Neural progenitor cell (in vitro differentiated cells): ENCODE data around the gene MDP1. TPM values are rescaled to one million over a fixed set of nuclear protein-coding genes. Genes with fewer than 3 reads are reported as not detected.
"Not testable (repeated sequence)": the region's sequence is repeated elsewhere in the genome, so short reads cannot be mapped to it uniquely, and the experiment has no call there.

ENCODE experiments used
- DNase-seq: peaks from one replicate; pipeline ENCODE4 v3.0.0-alpha.2; 2016; ENCODE audit warnings: low spot score
- H2AFZ ChIP-seq: fragments of 200-600 bp; sonication (generic); replicated peaks from 2 replicates; pipeline ENCODE4 v1.6.1; 2016; ENCODE audit warnings: antibody characterized with exemption
- H3F3A ChIP-seq: fragments of 200-600 bp; sonication (generic); 2 replicates; pipeline ENCODE4 v1.6.1; 2016; ENCODE audit warnings: antibody characterized with exemption, low read depth
- H3K27ac ChIP-seq: fragments of 200-600 bp; sonication (generic); 2 replicates; pipeline ENCODE4 v1.5.1; 2016; ENCODE audit warnings: mild to moderate bottlenecking
- H3K27me3 ChIP-seq: fragments of 200-600 bp; sonication (generic); 2 replicates; pipeline ENCODE4 v1.6.1; 2016; ENCODE audit warnings: mild to moderate bottlenecking, moderate library complexity
- H3K36me3 ChIP-seq: fragments of 200-600 bp; sonication (generic); 2 replicates; pipeline ENCODE4 v1.5.1; 2016
- H3K4me1 ChIP-seq: fragments of 200-600 bp; sonication (generic); 2 replicates; pipeline ENCODE4 v1.6.1; 2016; ENCODE audit warnings: mixed run types
- H3K4me2 ChIP-seq: fragments of 200-600 bp; sonication (generic); 2 replicates; pipeline ENCODE4 v1.6.1; 2016
- H3K4me3 ChIP-seq: fragments of 200-600 bp; sonication (generic); 2 replicates; pipeline ENCODE4 v1.5.1; 2016
- H3K79me2 ChIP-seq: fragments of 200-600 bp; sonication (generic); 2 replicates; pipeline ENCODE4 v1.6.1; 2016; ENCODE audit warnings: low read depth
- H3K9ac ChIP-seq: fragments of 200-600 bp; sonication (generic); 2 replicates; pipeline ENCODE4 v1.6.1; 2016
- H3K9me3 ChIP-seq: fragments of 200-600 bp; sonication (generic); 2 replicates; pipeline ENCODE4 v1.5.1; 2016; ENCODE audit warnings: low read depth
- H4K20me1 ChIP-seq: fragments of 200-600 bp; sonication (generic); 2 replicates; pipeline ENCODE4 v1.6.1; 2016; ENCODE audit warnings: low read depth
- H3K27ac Mint-ChIP-seq: 3 replicates; pipeline ENCODE4 v1.8.0; 2021; ENCODE audit warnings: mixed read lengths
- H3K27me3 Mint-ChIP-seq: 2 replicates; pipeline ENCODE4 v1.8.0; 2022; ENCODE audit warnings: low read depth, mild to moderate bottlenecking, inconsistent platforms, moderate library complexity, mixed read lengths; ENCODE audit not compliant: insufficient read depth
- H3K36me3 Mint-ChIP-seq: 3 replicates; pipeline ENCODE4 v1.8.0; 2021; ENCODE audit warnings: mixed read lengths
- H3K4me1 Mint-ChIP-seq: 3 replicates; pipeline ENCODE4 v1.8.0; 2021; ENCODE audit warnings: mixed read lengths
- H3K4me3 Mint-ChIP-seq: 3 replicates; pipeline ENCODE4 v1.8.0; 2021; ENCODE audit warnings: mild to moderate bottlenecking, moderate library complexity, mixed read lengths
- H3K9me3 Mint-ChIP-seq: 3 replicates; pipeline ENCODE4 v1.8.0; 2020; ENCODE audit warnings: mixed read lengths
- EZH2 ChIP-seq: fragments of 200-600 bp; sonication (generic); IDR thresholded peaks from 2 replicates; pipeline ENCODE4 v1.6.1; 2017; ENCODE audit warnings: antibody characterized with exemption, mild to moderate bottlenecking, moderate library complexity
- EZH2phosphoT487 ChIP-seq: fragments of 200-600 bp; sonication (generic); IDR thresholded peaks from 2 replicates; pipeline ENCODE4 v1.6.1; 2017; ENCODE audit warnings: antibody characterized with exemption
- total RNA-seq: library from RNA; depleted of rRNA; stranded (reverse); fragments of >200 nt; gene quantifications from 2 replicates; pipeline ENCODE4 v1.2.3, GENCODE V29; 2015; ENCODE audit warnings: low replicate concordance
- TF ChIP-seq, protein P1 (sequence below): fragments of 200-600 bp; sonication (generic); IDR thresholded peaks from 2 replicates; pipeline ENCODE4 v1.5.1; 2017; ENCODE audit warnings: antibody characterized with exemption, mild to moderate bottlenecking

The MDP1 gene
- total RNA-seq, 1 donor from 2014 or later, result 18.3 TPM

DNA sequence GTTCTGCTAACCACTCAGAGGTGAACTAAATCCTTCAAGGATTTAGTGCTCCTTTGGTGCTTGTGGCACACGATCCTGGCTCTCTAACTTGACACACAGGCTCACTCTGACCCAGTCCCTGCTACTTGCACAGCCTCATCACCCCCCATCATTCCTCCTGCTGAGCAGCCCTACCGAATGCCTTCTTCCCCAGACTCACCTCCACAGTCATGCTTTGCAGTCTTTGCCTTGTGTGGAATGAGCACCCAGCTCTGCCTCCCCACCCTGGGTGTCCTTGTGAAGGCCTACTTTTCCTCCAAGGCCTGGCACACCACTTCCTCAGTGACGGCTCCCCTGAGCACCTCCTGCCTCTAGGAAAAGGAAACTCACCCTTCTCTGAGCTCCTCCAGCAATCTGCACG lies 34.5 kb upstream of the MDP1 start:
- H3K27ac Mint-ChIP-seq, result peak overlapping the region; percentile 47
- no peak overlapping the region for H3K4me3 ChIP-seq
- H4K20me1 ChIP-seq, result no peaks in the 10 kb centered on the region
- no peaks in the 10 kb centered on the region for H3K36me3 ChIP-seq
- H3K27me3 ChIP-seq, result no peaks in the 10 kb centered on the region
- no peak overlapping the region for H3K27ac ChIP-seq
- H3K79me2 ChIP-seq, result no peaks in the 10 kb centered on the region
- no peak overlapping the region for H3K9ac ChIP-seq
- no peaks in the 10 kb centered on the region for H3K9me3 Mint-ChIP-seq
- no peak overlapping the region for H3K4me2 ChIP-seq
- H3K27me3 Mint-ChIP-seq, result peaks cover 4% of the 10 kb centered on the region
- no peak for DNase-seq
- peak overlapping the region; percentile 27 for H3K4me3 Mint-ChIP-seq
- TF ChIP-seq, protein P1, sequence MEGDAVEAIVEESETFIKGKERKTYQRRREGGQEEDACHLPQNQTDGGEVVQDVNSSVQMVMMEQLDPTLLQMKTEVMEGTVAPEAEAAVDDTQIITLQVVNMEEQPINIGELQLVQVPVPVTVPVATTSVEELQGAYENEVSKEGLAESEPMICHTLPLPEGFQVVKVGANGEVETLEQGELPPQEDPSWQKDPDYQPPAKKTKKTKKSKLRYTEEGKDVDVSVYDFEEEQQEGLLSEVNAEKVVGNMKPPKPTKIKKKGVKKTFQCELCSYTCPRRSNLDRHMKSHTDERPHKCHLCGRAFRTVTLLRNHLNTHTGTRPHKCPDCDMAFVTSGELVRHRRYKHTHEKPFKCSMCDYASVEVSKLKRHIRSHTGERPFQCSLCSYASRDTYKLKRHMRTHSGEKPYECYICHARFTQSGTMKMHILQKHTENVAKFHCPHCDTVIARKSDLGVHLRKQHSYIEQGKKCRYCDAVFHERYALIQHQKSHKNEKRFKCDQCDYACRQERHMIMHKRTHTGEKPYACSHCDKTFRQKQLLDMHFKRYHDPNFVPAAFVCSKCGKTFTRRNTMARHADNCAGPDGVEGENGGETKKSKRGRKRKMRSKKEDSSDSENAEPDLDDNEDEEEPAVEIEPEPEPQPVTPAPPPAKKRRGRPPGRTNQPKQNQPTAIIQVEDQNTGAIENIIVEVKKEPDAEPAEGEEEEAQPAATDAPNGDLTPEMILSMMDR, result no peak
- no peak for TF ChIP-seq EZH2
- TF ChIP-seq EZH2phosphoT487, result no peak
- no peaks in the 10 kb centered on the region for H3F3A ChIP-seq
- H3K9me3 ChIP-seq, result no peaks in the 10 kb centered on the region
- no peaks in the 10 kb centered on the region for H3K36me3 Mint-ChIP-seq
- no peaks in the 10 kb centered on the region for H3K4me1 Mint-ChIP-seq
- H3K4me1 ChIP-seq, result no peaks in the 10 kb centered on the region
- no peak overlapping the region for H2AFZ ChIP-seq

GRCh38 chr14:24249230-24250021 lies 33.6 kb upstream of the MDP1 start:
- no peak overlapping the region for H3K4me3 ChIP-seq
- Mint-ChIP-seq H3K4me3 (no peak overlapping the region), H3K9me3 (no peaks in the 10 kb centered on the region), H3K27me3 (peaks cover 4% of the 10 kb centered on the region), H3K4me1 (no peaks in the 10 kb centered on the region), H3K36me3 (no peaks in the 10 kb centered on the region), H3K27ac (no peak overlapping the region)
- no peaks in the 10 kb centered on the region for H3K9me3 ChIP-seq
- no peaks in the 10 kb centered on the region for H3K4me1 ChIP-seq
- H3K79me2 ChIP-seq, result no peaks in the 10 kb centered on the region
- no peak for DNase-seq
- no peaks in the 10 kb centered on the region for H3K27me3 ChIP-seq
- peak overlapping the region; percentile 17 for H3K9ac ChIP-seq
- no peak overlapping the region for H3K4me2 ChIP-seq
- no peaks in the 10 kb centered on the region for H3K36me3 ChIP-seq
- TF ChIP-seq EZH2phosphoT487, result no peak
- no peak for TF ChIP-seq EZH2
- no peak overlapping the region for H2AFZ ChIP-seq
- H3F3A ChIP-seq, result no peaks in the 10 kb centered on the region
- H3K27ac ChIP-seq, result no peak overlapping the region
- H4K20me1 ChIP-seq, result no peaks in the 10 kb centered on the region

DNA sequence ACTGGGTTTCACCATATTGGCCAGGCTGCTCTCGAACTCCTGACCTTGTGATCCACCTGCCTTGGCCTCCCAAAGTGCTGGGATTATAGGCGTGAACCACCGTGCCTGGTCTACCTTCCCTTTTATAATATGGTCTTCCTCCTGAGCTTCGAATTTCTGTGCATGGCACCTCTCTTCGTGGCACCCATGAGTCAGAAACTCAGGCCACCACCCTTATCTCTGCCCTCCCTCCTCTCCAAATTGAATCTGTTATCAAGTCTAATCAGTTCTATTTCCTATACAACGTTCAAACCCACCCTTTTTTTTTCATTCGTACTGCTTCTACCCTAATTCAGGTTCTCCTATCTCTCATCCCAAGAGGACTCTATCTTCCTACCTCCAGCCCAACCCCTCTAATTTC lies 31.6 kb upstream of the MDP1 start:
- Mint-ChIP-seq H3K27me3 (peaks cover 3% of the 10 kb centered on the region), H3K4me3 (no peak overlapping the region), H3K4me1 (peaks cover 7% of the 10 kb centered on the region), H3K36me3 (no peaks in the 10 kb centered on the region), H3K9me3 (no peaks in the 10 kb centered on the region), H3K27ac (no peak overlapping the region)
- Histone ChIP-seq H3K27ac (no peak overlapping the region), H3K4me2 (no peak overlapping the region), H3K9me3 (no peaks in the 10 kb centered on the region), H3K4me3 (no peak overlapping the region), H3K4me1 (no peaks in the 10 kb centered on the region), H3F3A (peaks cover 16% of the 10 kb centered on the region), H3K36me3 (no peaks in the 10 kb centered on the region), H4K20me1 (no peaks in the 10 kb centered on the region), H3K9ac (no peak overlapping the region), H3K27me3 (no peaks in the 10 kb centered on the region), H3K79me2 (no peaks in the 10 kb centered on the region), H2AFZ (no peak overlapping the region)
- DNase-seq, result no peak
- no peak for TF ChIP-seq EZH2
- TF ChIP-seq EZH2phosphoT487, result no peak
- TF ChIP-seq, protein P1, result no peak

DNA sequence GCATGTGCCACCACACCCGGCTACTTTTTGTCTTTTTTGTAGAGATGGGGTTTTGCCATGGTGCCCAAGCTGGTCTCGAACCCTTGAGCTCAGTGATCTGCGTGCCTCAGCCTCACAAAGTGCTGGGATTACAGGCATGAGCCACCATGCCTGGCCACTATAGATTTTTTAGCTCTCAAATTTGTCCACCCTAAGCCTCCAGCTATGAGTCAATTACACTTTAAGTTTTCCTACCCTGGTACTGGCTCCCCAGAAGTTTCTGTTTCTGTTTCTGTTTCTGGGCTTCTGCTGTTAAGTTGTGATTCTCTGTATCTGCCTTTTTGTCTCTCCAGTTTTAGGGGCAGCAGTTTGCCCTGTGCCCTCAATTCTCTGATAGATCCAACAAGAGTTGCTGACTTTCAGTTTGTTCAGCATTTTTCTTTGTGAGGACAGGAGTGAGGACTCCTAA lies 30.9 kb upstream of the MDP1 start:
- TF ChIP-seq EZH2, result no peak
- no peak for TF ChIP-seq EZH2phosphoT487
- TF ChIP-seq, protein P1, result no peak
- no peak overlapping the region for H2AFZ ChIP-seq
- H3K4me3 ChIP-seq, result no peak overlapping the region
- no peak overlapping the region for H3K9ac ChIP-seq
- H3K27ac ChIP-seq, result no peak overlapping the region
- no peaks in the 10 kb centered on the region for H3K36me3 ChIP-seq
- peaks cover 18% of the 10 kb centered on the region for H3F3A ChIP-seq
- Mint-ChIP-seq H3K36me3 (no peaks in the 10 kb centered on the region), H3K4me1 (peaks cover 7% of the 10 kb centered on the region), H3K9me3 (no peaks in the 10 kb centered on the region), H3K27ac (peak overlapping the region; percentile 38), H3K27me3 (peaks cover 3% of the 10 kb centered on the region), H3K4me3 (no peak overlapping the region)
- H3K4me1 ChIP-seq, result no peaks in the 10 kb centered on the region
- H3K9me3 ChIP-seq, result no peaks in the 10 kb centered on the region
- no peaks in the 10 kb centered on the region for H3K79me2 ChIP-seq
- H3K4me2 ChIP-seq, result no peak overlapping the region
- H4K20me1 ChIP-seq, result no peaks in the 10 kb centered on the region
- no peak for DNase-seq
- H3K27me3 ChIP-seq, result no peaks in the 10 kb centered on the region

DNA sequence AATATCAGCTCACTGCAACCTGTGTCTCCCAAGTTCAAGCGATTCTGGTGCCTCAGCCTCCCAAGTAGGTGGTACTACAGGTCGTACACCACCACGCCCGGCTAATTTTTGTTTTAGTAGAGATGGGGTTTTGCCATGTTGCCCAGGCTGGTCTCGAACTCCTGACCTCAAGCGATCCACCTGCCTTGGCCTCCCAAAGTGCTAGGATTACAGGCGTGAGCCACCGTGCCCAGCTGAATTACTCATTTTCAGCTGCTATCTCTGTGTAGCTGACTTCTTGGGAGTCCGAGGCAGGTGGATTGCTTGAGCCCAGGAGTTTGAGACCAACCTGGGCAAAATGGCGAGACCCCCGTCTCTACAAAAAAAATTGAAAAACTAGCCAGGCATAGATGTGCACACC lies 29.5 kb upstream of the MDP1 start:
- not testable (repeated sequence) for H3K9me3 ChIP-seq, H3K27me3 ChIP-seq, DNase-seq, H3K9ac ChIP-seq, H3K4me3 ChIP-seq, H3K4me3 Mint-ChIP-seq, H3K36me3 Mint-ChIP-seq, H3K27ac Mint-ChIP-seq, H2AFZ ChIP-seq, H3K4me1 ChIP-seq, H3K9me3 Mint-ChIP-seq, H3K4me2 ChIP-seq, H3K27ac ChIP-seq, H3K36me3 ChIP-seq, H4K20me1 ChIP-seq, H3K27me3 Mint-ChIP-seq
- Histone ChIP-seq H3K79me2 (peaks cover 14% of the 10 kb centered on the region), H3F3A (peaks cover 18% of the 10 kb centered on the region)
- peaks cover 14% of the 10 kb centered on the region for H3K4me1 Mint-ChIP-seq
